Vagina (tissue), 2 donors: Measurements from ENCODE around the gene PPP2R5C. TPM values are rescaled to one million over a fixed set of nuclear protein-coding genes. Genes with fewer than 3 reads are reported as not detected.

Experiments used
- DNase-seq, 2 donors: peaks; one replicate each; pipeline ENCODE4 v3.0.0-alpha.2; 2017; ENCODE audit errors: extremely low spot score in 2 of 2
- H3K27ac ChIP-seq: fragments of 200-600 bp; sonication (generic); one replicate; pipeline ENCODE4 v1.5.1; 2019
- H3K27me3 ChIP-seq: fragments of 200-600 bp; sonication (generic); one replicate; pipeline ENCODE4 v1.5.1; 2019
- H3K36me3 ChIP-seq, 2 donors: fragments of 200-600 bp; sonication (generic); one replicate each; pipeline ENCODE4 v1.5.1; 2017 to 2019
- H3K4me1 ChIP-seq: fragments of 200-600 bp; sonication (generic); one replicate; pipeline ENCODE4 v1.5.1; 2019
- H3K4me3 ChIP-seq, 2 donors: fragments of 200-600 bp; sonication (generic); 1 replicate in 1 of 2; 2 replicates in 1 of 2; pipeline ENCODE4 v1.5.1; 2016 to 2019
- H3K9me3 ChIP-seq: fragments of 200-600 bp; sonication (generic); one replicate; pipeline ENCODE4 v1.5.1; 2019
- POLR2A ChIP-seq, 2 donors: fragments of 450-650 bp; IDR thresholded peaks; one replicate each; pipeline ENCODE4 v1.6.1; 2017; ENCODE audit warnings: antibody characterized with exemption in 2 of 2, mild to moderate bottlenecking in 2 of 2, moderate library complexity in 2 of 2
- POLR2AphosphoS5 ChIP-seq, 2 donors: sonication (generic); formaldehyde crosslinking; IDR thresholded peaks; one replicate each; pipeline ENCODE4 v1.9.0; 2017; ENCODE audit warnings: antibody characterized with exemption in 2 of 2, mild to moderate bottlenecking in 2 of 2, low read depth in 1 of 2; ENCODE audit not compliant: insufficient read depth in 1 of 2
- intact Hi-C: fragments of 100-400 bp; cut with DNase I; formaldehyde crosslinking; loops from one replicate; pipeline ENCODE4 v1.15.1; 2023
- small RNA-seq: library from RNA; depleted of rRNA; stranded (forward); fragments of <200 nt; gene quantifications from one replicate; pipeline ENCODE3, GENCODE V24; 2016
- total RNA-seq: library from RNA; depleted of rRNA; stranded (reverse); fragments of >200 nt; gene quantifications from one replicate; pipeline ENCODE4 v1.2.3, GENCODE V29; 2016
- TF ChIP-seq, protein P1 (sequence below), 3 experiments: fragments of 450-650 bp in 2 of 3; fragments of 200-600 bp in 1 of 3; sonication (generic) in 1 of 3; IDR thresholded peaks; one replicate each; pipeline ENCODE4 v1.5.1; 2017 to 2019; ENCODE audit warnings: antibody characterized with exemption in 3 of 3, mild to moderate bottlenecking in 2 of 3, moderate library complexity in 2 of 3

The PPP2R5C gene
- total RNA-seq, 1 donor from 2014 or later, result 88.1 TPM

DNA sequence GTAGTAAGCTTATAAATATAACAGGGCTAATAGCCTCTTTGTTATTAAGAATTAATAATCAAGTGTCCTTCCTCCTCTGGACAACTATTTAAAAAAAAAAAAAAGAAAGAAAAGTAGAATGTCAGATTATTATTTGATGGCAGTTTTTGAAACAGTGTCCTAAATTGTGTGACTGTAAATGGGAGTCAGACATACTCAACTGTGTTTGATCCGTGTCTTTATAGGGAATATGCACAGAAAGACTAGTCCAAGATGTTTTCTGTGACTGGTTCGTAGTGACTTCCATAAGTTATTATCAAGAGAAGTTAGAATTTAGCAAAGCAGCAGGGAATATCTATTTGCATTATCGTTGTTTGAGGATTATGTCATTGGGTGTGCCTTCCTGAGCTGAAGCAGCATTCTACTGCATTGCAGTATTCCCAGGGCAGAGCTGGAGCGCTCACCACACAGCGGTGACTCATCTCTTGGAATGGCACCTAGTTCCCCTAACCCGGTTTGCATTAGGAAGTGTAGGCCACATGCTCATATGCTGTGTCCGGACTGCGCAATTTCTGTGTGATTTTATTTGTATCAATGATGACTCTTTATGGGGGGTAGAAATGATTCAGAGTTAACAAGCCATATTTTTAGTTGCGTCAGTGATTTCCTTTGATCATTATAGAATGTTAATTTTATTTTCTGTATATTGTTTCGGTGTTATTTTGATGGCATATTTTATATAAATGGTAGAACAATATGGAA is 210.8 kb downstream of the PPP2R5C start:
- intact Hi-C loops, result no loop called here
- peaks cover 67% of the 10 kb centered on the region for H3K4me1 ChIP-seq
- H3K27me3 ChIP-seq, result no peaks in the 10 kb centered on the region
- H3K4me3 ChIP-seq, result no peak overlapping the region
- H3K9me3 ChIP-seq, result no peaks in the 10 kb centered on the region
- TF ChIP-seq, protein P1, sequence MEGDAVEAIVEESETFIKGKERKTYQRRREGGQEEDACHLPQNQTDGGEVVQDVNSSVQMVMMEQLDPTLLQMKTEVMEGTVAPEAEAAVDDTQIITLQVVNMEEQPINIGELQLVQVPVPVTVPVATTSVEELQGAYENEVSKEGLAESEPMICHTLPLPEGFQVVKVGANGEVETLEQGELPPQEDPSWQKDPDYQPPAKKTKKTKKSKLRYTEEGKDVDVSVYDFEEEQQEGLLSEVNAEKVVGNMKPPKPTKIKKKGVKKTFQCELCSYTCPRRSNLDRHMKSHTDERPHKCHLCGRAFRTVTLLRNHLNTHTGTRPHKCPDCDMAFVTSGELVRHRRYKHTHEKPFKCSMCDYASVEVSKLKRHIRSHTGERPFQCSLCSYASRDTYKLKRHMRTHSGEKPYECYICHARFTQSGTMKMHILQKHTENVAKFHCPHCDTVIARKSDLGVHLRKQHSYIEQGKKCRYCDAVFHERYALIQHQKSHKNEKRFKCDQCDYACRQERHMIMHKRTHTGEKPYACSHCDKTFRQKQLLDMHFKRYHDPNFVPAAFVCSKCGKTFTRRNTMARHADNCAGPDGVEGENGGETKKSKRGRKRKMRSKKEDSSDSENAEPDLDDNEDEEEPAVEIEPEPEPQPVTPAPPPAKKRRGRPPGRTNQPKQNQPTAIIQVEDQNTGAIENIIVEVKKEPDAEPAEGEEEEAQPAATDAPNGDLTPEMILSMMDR (IDR thresholded peaks at IDR 0.05), result no peak
- TF ChIP-seq POLR2AphosphoS5 (IDR thresholded peaks at IDR 0.05; ENCODE audit: insufficient read depth in 1 of 2, low read depth in 1 of 2), result peak; percentile 30 to 99
- TF ChIP-seq POLR2A (IDR thresholded peaks at IDR 0.05), result no peak
- DNase-seq, result peak in 1 of 2 donors; percentile 96
- peaks cover 0 to 25% of the 10 kb centered on the region in 2 donors for H3K36me3 ChIP-seq
- H3K27ac ChIP-seq, result peak overlapping the region; percentile 79

GRCh38 chr14:101973356-101973755 is 211.8 kb downstream of the PPP2R5C start:
- no peaks in the 10 kb centered on the region for H3K27me3 ChIP-seq
- no peak overlapping the region for H3K4me3 ChIP-seq
- no peak for DNase-seq
- no peaks in the 10 kb centered on the region for H3K9me3 ChIP-seq
- H3K27ac ChIP-seq, result peak overlapping the region; percentile 79
- TF ChIP-seq POLR2A (IDR thresholded peaks at IDR 0.05) (no peak), POLR2AphosphoS5 (IDR thresholded peaks at IDR 0.05; ENCODE audit: insufficient read depth in 1 of 2, low read depth in 1 of 2) (no peak)
- TF ChIP-seq, protein P1 (IDR thresholded peaks at IDR 0.05), result no peak
- peaks cover 56% of the 10 kb centered on the region for H3K4me1 ChIP-seq
- peaks cover 0 to 25% of the 10 kb centered on the region in 2 donors for H3K36me3 ChIP-seq
- intact Hi-C loops, result no loop called here

- H3K9me3 ChIP-seq, result no peaks in the 10 kb centered on the region
- DNase-seq, result no peak
- H3K27me3 ChIP-seq, result no peaks in the 10 kb centered on the region
- H3K36me3 ChIP-seq, result peaks cover 0 to 31% of the 10 kb centered on the region in 2 donors
- intact Hi-C loops, result no loop called here
- peaks cover 44% of the 10 kb centered on the region for H3K4me1 ChIP-seq
- no peak overlapping the region for H3K27ac ChIP-seq
- no peak overlapping the region for H3K4me3 ChIP-seq
- TF ChIP-seq POLR2A (IDR thresholded peaks at IDR 0.05) (no peak), POLR2AphosphoS5 (IDR thresholded peaks at IDR 0.05; ENCODE audit: insufficient read depth in 1 of 2, low read depth in 1 of 2) (no peak)
- TF ChIP-seq, protein P1 (IDR thresholded peaks at IDR 0.05), result no peak
Observed at GRCh38 chr14:101975231-101975630, 213.7 kb downstream of the PPP2R5C start.

Small RNA genes lying within 50 kb of the gene (small RNA-seq; reads per million reads assigned to genes)
- gene AL118558.2 (not detected), gene RNU6-790P (not detected)

Other genes starting within 250 kb of the PPP2R5C start
- 52.1 TPM for gene DIO3, start 200.2 kb upstream of the PPP2R5C start, total RNA-seq
- gene DYNC1H1, start 202.9 kb downstream of the PPP2R5C start, total RNA-seq, result 499 TPM